SK-N-SH treated with all-trans-retinoic acid at 6 μM for 48 hours (cell line): ENCODE data around the gene PPA2.
"Not testable (repeated sequence)": the region's sequence is repeated elsewhere in the genome, so short reads cannot be mapped to it uniquely, and the experiment has no call there.

Experiments used
- ISL1 ChIP-seq: fragments of 250-450 bp; sonication (Bioruptor Pico); IDR thresholded peaks from 2 replicates; pipeline ENCODE4 v2.1.2; 2022; ENCODE audit warnings: mild to moderate bottlenecking, moderate library complexity
- RARB ChIP-seq: fragments of 250-450 bp; sonication (Bioruptor Pico); IDR thresholded peaks from 2 replicates; pipeline ENCODE4 v1.8.0; 2021; ENCODE audit warnings: mild to moderate bottlenecking, moderate library complexity
- ZNF8 ChIP-seq: fragments of 450-650 bp; formaldehyde crosslinking; IDR thresholded peaks from 2 replicates; pipeline ENCODE4 v1.5.0; 2020; ENCODE audit warnings: mild to moderate bottlenecking, moderate library complexity
- TF ChIP-seq, protein P1 (sequence below): fragments of 250-450 bp; sonication (Bioruptor Pico); IDR thresholded peaks from 2 replicates; pipeline ENCODE4 v1.5.1; 2021; ENCODE audit warnings: mild to moderate bottlenecking, moderate library complexity
- TF ChIP-seq, protein P2 (sequence below): fragments of 250-450 bp; sonication (Bioruptor Pico); IDR thresholded peaks from 2 replicates; pipeline ENCODE4 v1.5.1; 2020; ENCODE audit warnings: low read depth, mild to moderate bottlenecking, moderate library complexity

DNA sequence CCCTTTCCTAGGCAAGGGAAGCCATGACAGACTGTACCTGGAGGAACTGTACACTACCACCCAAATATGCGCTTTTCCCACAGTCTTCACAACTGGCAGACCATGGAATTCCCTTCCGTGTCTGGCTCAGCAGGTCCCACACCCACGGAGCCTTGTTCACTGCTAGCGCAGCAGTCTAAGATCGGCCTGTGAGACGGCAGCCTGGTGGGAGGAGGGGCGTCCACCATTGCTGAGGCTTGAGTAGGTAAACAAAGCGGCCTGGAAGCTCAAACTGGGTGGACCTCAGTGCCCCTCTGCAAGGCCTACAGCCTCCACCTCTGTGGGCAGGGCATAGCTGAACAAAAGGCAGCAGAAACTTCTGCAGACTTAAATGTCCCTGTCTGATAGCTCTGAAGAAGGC, 64.7 kb downstream of the PPA2 start:
- TF ChIP-seq, protein P1, sequence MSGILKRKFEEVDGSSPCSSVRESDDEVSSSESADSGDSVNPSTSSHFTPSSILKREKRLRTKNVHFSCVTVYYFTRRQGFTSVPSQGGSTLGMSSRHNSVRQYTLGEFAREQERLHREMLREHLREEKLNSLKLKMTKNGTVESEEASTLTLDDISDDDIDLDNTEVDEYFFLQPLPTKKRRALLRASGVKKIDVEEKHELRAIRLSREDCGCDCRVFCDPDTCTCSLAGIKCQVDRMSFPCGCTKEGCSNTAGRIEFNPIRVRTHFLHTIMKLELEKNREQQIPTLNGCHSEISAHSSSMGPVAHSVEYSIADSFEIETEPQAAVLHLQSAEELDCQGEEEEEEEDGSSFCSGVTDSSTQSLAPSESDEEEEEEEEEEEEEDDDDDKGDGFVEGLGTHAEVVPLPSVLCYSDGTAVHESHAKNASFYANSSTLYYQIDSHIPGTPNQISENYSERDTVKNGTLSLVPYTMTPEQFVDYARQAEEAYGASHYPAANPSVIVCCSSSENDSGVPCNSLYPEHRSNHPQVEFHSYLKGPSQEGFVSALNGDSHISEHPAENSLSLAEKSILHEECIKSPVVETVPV (CRISPR knock-in tag) = not testable (repeated sequence)
- TF ChIP-seq ISL1; ZNF8 (CRISPR knock-in tag); RARB (CRISPR knock-in tag): not testable (repeated sequence)
- TF ChIP-seq, protein P2, sequence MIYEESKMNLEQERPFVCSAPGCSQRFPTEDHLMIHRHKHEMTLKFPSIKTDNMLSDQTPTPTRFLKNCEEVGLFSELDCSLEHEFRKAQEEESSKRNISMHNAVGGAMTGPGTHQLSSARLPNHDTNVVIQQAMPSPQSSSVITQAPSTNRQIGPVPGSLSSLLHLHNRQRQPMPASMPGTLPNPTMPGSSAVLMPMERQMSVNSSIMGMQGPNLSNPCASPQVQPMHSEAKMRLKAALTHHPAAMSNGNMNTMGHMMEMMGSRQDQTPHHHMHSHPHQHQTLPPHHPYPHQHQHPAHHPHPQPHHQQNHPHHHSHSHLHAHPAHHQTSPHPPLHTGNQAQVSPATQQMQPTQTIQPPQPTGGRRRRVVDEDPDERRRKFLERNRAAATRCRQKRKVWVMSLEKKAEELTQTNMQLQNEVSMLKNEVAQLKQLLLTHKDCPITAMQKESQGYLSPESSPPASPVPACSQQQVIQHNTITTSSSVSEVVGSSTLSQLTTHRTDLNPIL (CRISPR knock-in tag) = not testable (repeated sequence)
